GM23338 (cell line): ENCODE data around the gene SCAPER. TPM values are rescaled to one million over a fixed set of nuclear protein-coding genes. Genes with fewer than 3 reads are reported as not detected.

Experiments
- ATAC-seq: fragments of 200-7000 bp; cut with Tn5 transposase; 3 replicates; pipeline ENCODE4 v1.9.1; 2020
- DNase-seq: peaks from one replicate; pipeline ENCODE4 v3.0.0-alpha.2; 2015; ENCODE audit warnings: low spot score
- H2AFZ ChIP-seq: fragments of 200-600 bp; sonication (generic); 2 replicates; pipeline ENCODE4 v1.8.0; 2016; ENCODE audit warnings: antibody characterized with exemption, mild to moderate bottlenecking, moderate library complexity
- H3F3A ChIP-seq: fragments of 200-600 bp; sonication (generic); replicated peaks from 2 replicates; pipeline ENCODE4 v1.8.0; 2017; ENCODE audit warnings: antibody characterized with exemption, mixed run types, low read depth
- H3K27ac ChIP-seq: fragments of 200-600 bp; sonication (generic); 2 replicates; pipeline ENCODE4 v1.6.1; 2016; ENCODE audit warnings: low read depth
- H3K27me3 ChIP-seq: fragments of 200-600 bp; sonication (generic); 2 replicates; pipeline ENCODE4 v1.8.0; 2016; ENCODE audit warnings: mild to moderate bottlenecking, mixed run types, moderate library complexity; ENCODE audit not compliant: insufficient read depth
- H3K36me3 ChIP-seq: fragments of 200-600 bp; sonication (generic); 2 replicates; pipeline ENCODE4 v1.8.0; 2016; ENCODE audit warnings: mild to moderate bottlenecking; ENCODE audit not compliant: insufficient read depth
- H3K4me1 ChIP-seq: fragments of 200-600 bp; sonication (generic); 2 replicates; pipeline ENCODE4 v1.8.0; 2016; ENCODE audit warnings: mild to moderate bottlenecking, moderate library complexity; ENCODE audit not compliant: insufficient read depth
- H3K4me2 ChIP-seq: fragments of 200-600 bp; sonication (generic); 2 replicates; pipeline ENCODE4 v1.7.1; 2017; ENCODE audit warnings: mixed run types
- H3K4me3 ChIP-seq: fragments of 200-600 bp; sonication (generic); 2 replicates; pipeline ENCODE4 v1.6.1; 2016; ENCODE audit warnings: mixed run types
- H3K79me2 ChIP-seq: fragments of 200-600 bp; sonication (generic); replicated peaks from 2 replicates; pipeline ENCODE4 v1.8.0; 2017; ENCODE audit warnings: mild to moderate bottlenecking; ENCODE audit not compliant: insufficient read depth
- H3K9me2 ChIP-seq: fragments of 200-600 bp; sonication (generic); 2 replicates; pipeline ENCODE4 v1.8.0; 2017; ENCODE audit not compliant: insufficient read depth
- H4K20me1 ChIP-seq: fragments of 200-600 bp; sonication (generic); replicated peaks from 2 replicates; pipeline ENCODE4 v1.8.0; 2017; ENCODE audit warnings: mild to moderate bottlenecking; ENCODE audit not compliant: insufficient read depth
- H3K27ac Mint-ChIP-seq: 2 replicates; pipeline ENCODE4 v1.8.0; 2020; ENCODE audit warnings: inconsistent platforms, mild to moderate bottlenecking, moderate library complexity, mixed read lengths
- H3K27me3 Mint-ChIP-seq: 3 replicates; pipeline ENCODE4 v1.8.0; 2022; ENCODE audit warnings: low read depth, mild to moderate bottlenecking, moderate library complexity, mixed read lengths, inconsistent platforms; ENCODE audit not compliant: insufficient read depth, poor library complexity
- H3K36me3 Mint-ChIP-seq: 3 replicates; pipeline ENCODE4 v1.8.0; 2021; ENCODE audit warnings: low read depth, mild to moderate bottlenecking, inconsistent platforms, moderate library complexity, mixed read lengths
- H3K4me1 Mint-ChIP-seq: 3 replicates; pipeline ENCODE4 v1.8.0; 2020; ENCODE audit warnings: mild to moderate bottlenecking, inconsistent platforms, mixed read lengths
- H3K4me3 Mint-ChIP-seq: 3 replicates; pipeline ENCODE4 v1.8.0; 2021; ENCODE audit warnings: moderate library complexity, mild to moderate bottlenecking, inconsistent platforms, mixed read lengths
- H3K9me3 Mint-ChIP-seq: 3 replicates; pipeline ENCODE4 v1.8.0; 2020; ENCODE audit warnings: moderate library complexity, mild to moderate bottlenecking, inconsistent platforms, mixed read lengths
- CREB1 ChIP-seq: fragments of 250-450 bp; sonication (Bioruptor Pico); IDR thresholded peaks from 2 replicates; pipeline ENCODE4 v1.5.0; 2020; ENCODE audit warnings: low read depth, mild to moderate bottlenecking, moderate library complexity
- CTCF ChIP-seq, 2 experiments: fragments of 200-600 bp in 1 of 2; sonication (generic) in 1 of 2; conservative IDR thresholded peaks; 2 replicates each; pipeline versions ENCODE4 v1.5.1 to v1.6.1; 2016 to 2017; ENCODE audit warnings: antibody characterized with exemption in 2 of 2, low read depth in 2 of 2, mild to moderate bottlenecking in 2 of 2, moderate library complexity in 1 of 2
- EZH2 ChIP-seq: fragments of 200-600 bp; sonication (generic); IDR thresholded peaks from one replicate; pipeline ENCODE4 v1.8.0; 2017; ENCODE audit warnings: antibody characterized with exemption, mild to moderate bottlenecking, low read depth; ENCODE audit not compliant: unreplicated experiment
- EZH2phosphoT487 ChIP-seq: fragments of 200-600 bp; sonication (generic); IDR thresholded peaks from one replicate; pipeline ENCODE4 v1.8.1; 2018; ENCODE audit warnings: antibody characterized with exemption; ENCODE audit not compliant: unreplicated experiment
- JUNB ChIP-seq: IDR thresholded peaks from one replicate; pipeline ENCODE4 v1.6.1; 2016; ENCODE audit warnings: antibody characterized with exemption; ENCODE audit not compliant: unreplicated experiment
- POLR2AphosphoS5 ChIP-seq: IDR thresholded peaks from 2 replicates; pipeline ENCODE4 v1.6.1; 2016; ENCODE audit warnings: antibody characterized with exemption, low read depth
- ZNF114 ChIP-seq: fragments of 250-450 bp; sonication (Bioruptor Pico); IDR thresholded peaks from 2 replicates; pipeline ENCODE4 v1.5.0; 2020; ENCODE audit warnings: mild to moderate bottlenecking, moderate library complexity
- ZNF331 ChIP-seq: fragments of 250-450 bp; sonication (Bioruptor Pico); IDR thresholded peaks from 2 replicates; pipeline ENCODE4 v1.5.0; 2020; ENCODE audit warnings: low read depth, mild to moderate bottlenecking, moderate library complexity
- polyA plus RNA-seq: library from polyadenylated mRNA; unstranded; fragments of >200 nt; fragmentation: Nextera tagmentation; extraction: Ambion mirVana; gene quantifications from 2 replicates; pipeline ENCODE4 v1.2.1, GENCODE V29; 2016
- total RNA-seq: library from RNA; depleted of rRNA; stranded (reverse); fragments of >200 nt; shearing (Covaris generic); gene quantifications from 2 replicates; pipeline ENCODE4 v1.2.3, GENCODE V29; 2014
- TF ChIP-seq, protein P1 (sequence below): fragments of 250-450 bp; sonication (Bioruptor Pico); IDR thresholded peaks from 2 replicates; pipeline ENCODE4 v1.5.0; 2020; ENCODE audit warnings: mild to moderate bottlenecking, moderate library complexity
- TF ChIP-seq, protein P2 (sequence below): IDR thresholded peaks from 2 replicates; pipeline ENCODE4 v1.6.1; 2016; ENCODE audit warnings: antibody characterized with exemption
- TF ChIP-seq, protein P3 (sequence below): IDR thresholded peaks from one replicate; pipeline ENCODE4 v1.6.1; 2018; ENCODE audit warnings: antibody characterized with exemption; ENCODE audit not compliant: unreplicated experiment

Gene SCAPER
- total and polyA plus RNA-seq, 2 experiments from 2014 or later, result 9.1 to 17.6 TPM

- H3K27ac Mint-ChIP-seq, result no peak overlapping the region
- Histone ChIP-seq H3K36me3 (no peaks in the 10 kb centered on the region), H2AFZ (no peak overlapping the region), H3K4me3 (no peak overlapping the region), H3K9me2 (peaks cover 7% of the 10 kb centered on the region; the same call in 1 of the 2 replicates), H3K4me2 (no peak overlapping the region), H3K27ac (no peak overlapping the region), H4K20me1 (0 out of 2 replicates have a peak, but pooled peaks cover 6% of the 10 kb centered on the region), H3K27me3 (peaks cover 21% of the 10 kb centered on the region), H3K4me1 (no peaks in the 10 kb centered on the region), H3F3A (no peaks in the 10 kb centered on the region), H3K79me2 (no peaks in the 10 kb centered on the region)
- DNase-seq (no peak), ATAC-seq (no peak)
- H3K4me3 Mint-ChIP-seq, result no peak overlapping the region
- H3K4me1 Mint-ChIP-seq, result no peaks in the 10 kb centered on the region
- H3K36me3 Mint-ChIP-seq, result no peaks in the 10 kb centered on the region
- TF ChIP-seq, protein P1, sequence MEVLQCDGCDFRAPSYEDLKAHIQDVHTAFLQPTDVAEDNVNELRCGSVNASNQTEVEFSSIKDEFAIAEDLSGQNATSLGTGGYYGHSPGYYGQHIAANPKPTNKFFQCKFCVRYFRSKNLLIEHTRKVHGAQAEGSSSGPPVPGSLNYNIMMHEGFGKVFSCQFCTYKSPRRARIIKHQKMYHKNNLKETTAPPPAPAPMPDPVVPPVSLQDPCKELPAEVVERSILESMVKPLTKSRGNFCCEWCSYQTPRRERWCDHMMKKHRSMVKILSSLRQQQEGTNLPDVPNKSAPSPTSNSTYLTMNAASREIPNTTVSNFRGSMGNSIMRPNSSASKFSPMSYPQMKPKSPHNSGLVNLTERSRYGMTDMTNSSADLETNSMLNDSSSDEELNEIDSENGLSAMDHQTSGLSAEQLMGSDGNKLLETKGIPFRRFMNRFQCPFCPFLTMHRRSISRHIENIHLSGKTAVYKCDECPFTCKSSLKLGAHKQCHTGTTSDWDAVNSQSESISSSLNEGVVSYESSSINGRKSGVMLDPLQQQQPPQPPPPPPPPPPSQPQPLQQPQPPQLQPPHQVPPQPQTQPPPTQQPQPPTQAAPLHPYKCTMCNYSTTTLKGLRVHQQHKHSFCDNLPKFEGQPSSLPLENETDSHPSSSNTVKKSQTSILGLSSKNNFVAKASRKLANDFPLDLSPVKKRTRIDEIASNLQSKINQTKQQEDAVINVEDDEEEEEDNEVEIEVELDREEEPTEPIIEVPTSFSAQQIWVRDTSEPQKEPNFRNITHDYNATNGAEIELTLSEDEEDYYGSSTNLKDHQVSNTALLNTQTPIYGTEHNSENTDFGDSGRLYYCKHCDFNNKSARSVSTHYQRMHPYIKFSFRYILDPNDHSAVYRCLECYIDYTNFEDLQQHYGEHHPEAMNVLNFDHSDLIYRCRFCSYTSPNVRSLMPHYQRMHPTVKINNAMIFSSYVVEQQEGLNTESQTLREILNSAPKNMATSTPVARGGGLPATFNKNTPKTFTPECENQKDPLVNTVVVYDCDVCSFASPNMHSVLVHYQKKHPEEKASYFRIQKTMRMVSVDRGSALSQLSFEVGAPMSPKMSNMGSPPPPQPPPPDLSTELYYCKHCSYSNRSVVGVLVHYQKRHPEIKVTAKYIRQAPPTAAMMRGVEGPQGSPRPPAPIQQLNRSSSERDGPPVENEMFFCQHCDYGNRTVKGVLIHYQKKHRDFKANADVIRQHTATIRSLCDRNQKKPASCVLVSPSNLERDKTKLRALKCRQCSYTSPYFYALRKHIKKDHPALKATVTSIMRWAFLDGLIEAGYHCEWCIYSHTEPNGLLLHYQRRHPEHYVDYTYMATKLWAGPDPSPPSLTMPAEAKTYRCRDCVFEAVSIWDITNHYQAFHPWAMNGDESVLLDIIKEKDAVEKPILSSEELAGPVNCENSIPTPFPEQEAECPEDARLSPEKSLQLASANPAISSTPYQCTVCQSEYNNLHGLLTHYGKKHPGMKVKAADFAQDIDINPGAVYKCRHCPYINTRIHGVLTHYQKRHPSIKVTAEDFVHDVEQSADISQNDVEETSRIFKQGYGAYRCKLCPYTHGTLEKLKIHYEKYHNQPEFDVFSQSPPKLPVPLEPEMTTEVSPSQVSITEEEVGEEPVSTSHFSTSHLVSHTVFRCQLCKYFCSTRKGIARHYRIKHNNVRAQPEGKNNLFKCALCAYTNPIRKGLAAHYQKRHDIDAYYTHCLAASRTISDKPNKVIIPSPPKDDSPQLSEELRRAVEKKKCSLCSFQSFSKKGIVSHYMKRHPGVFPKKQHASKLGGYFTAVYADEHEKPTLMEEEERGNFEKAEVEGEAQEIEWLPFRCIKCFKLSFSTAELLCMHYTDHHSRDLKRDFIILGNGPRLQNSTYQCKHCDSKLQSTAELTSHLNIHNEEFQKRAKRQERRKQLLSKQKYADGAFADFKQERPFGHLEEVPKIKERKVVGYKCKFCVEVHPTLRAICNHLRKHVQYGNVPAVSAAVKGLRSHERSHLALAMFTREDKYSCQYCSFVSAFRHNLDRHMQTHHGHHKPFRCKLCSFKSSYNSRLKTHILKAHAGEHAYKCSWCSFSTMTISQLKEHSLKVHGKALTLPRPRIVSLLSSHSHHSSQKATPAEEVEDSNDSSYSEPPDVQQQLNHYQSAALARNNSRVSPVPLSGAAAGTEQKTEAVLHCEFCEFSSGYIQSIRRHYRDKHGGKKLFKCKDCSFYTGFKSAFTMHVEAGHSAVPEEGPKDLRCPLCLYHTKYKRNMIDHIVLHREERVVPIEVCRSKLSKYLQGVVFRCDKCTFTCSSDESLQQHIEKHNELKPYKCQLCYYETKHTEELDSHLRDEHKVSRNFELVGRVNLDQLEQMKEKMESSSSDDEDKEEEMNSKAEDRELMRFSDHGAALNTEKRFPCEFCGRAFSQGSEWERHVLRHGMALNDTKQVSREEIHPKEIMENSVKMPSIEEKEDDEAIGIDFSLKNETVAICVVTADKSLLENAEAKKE (CRISPR knock-in tag), result no peak
- TF ChIP-seq JUNB, result no peak
- no peak for TF ChIP-seq CREB1 (CRISPR knock-in tag)
- TF ChIP-seq ZNF331, result no peak
- TF ChIP-seq CTCF (conservative IDR thresholded peaks at IDR 0.05; ENCODE audit: low read depth in 2 of 2), result no peak
- TF ChIP-seq, protein P2, sequence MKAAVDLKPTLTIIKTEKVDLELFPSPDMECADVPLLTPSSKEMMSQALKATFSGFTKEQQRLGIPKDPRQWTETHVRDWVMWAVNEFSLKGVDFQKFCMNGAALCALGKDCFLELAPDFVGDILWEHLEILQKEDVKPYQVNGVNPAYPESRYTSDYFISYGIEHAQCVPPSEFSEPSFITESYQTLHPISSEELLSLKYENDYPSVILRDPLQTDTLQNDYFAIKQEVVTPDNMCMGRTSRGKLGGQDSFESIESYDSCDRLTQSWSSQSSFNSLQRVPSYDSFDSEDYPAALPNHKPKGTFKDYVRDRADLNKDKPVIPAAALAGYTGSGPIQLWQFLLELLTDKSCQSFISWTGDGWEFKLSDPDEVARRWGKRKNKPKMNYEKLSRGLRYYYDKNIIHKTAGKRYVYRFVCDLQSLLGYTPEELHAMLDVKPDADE, result no peak
- TF ChIP-seq, protein P3, sequence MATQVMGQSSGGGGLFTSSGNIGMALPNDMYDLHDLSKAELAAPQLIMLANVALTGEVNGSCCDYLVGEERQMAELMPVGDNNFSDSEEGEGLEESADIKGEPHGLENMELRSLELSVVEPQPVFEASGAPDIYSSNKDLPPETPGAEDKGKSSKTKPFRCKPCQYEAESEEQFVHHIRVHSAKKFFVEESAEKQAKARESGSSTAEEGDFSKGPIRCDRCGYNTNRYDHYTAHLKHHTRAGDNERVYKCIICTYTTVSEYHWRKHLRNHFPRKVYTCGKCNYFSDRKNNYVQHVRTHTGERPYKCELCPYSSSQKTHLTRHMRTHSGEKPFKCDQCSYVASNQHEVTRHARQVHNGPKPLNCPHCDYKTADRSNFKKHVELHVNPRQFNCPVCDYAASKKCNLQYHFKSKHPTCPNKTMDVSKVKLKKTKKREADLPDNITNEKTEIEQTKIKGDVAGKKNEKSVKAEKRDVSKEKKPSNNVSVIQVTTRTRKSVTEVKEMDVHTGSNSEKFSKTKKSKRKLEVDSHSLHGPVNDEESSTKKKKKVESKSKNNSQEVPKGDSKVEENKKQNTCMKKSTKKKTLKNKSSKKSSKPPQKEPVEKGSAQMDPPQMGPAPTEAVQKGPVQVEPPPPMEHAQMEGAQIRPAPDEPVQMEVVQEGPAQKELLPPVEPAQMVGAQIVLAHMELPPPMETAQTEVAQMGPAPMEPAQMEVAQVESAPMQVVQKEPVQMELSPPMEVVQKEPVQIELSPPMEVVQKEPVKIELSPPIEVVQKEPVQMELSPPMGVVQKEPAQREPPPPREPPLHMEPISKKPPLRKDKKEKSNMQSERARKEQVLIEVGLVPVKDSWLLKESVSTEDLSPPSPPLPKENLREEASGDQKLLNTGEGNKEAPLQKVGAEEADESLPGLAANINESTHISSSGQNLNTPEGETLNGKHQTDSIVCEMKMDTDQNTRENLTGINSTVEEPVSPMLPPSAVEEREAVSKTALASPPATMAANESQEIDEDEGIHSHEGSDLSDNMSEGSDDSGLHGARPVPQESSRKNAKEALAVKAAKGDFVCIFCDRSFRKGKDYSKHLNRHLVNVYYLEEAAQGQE, result no peak
- TF ChIP-seq EZH2, result no peak
- no peak for TF ChIP-seq ZNF114 (CRISPR knock-in tag)
- no peak for TF ChIP-seq POLR2AphosphoS5
- no peak for TF ChIP-seq EZH2phosphoT487
- no peaks in the 10 kb centered on the region for H3K9me3 Mint-ChIP-seq
- H3K27me3 Mint-ChIP-seq, result peaks cover 8% of the 10 kb centered on the region
Observed at GRCh38 chr15:76353903-76354302, 551.2 kb downstream of the SCAPER start.
